Gastroesophageal sphincter (tissue), 4 donors: ENCODE results near the gene SUN1. TPM values are rescaled to one million over a fixed set of nuclear protein-coding genes. Genes with fewer than 3 reads are reported as not detected.

Experiments
- ATAC-seq: fragments of 150-250 bp; one replicate; pipeline ENCODE4 v1.9.1; 2016; ENCODE audit warnings: mild to moderate bottlenecking, moderate library complexity
- H3K27ac ChIP-seq, 4 donors: fragments of 200-600 bp; sonication (generic) in 3 of 4; 1 replicate in 3 of 4; 2 replicates in 1 of 4; pipeline ENCODE4 v1.5.1; 2016 to 2019
- H3K27me3 ChIP-seq: fragments of 200-600 bp; sonication (generic); one replicate; pipeline ENCODE4 v1.5.1; 2019
- H3K36me3 ChIP-seq, 2 donors: fragments of 200-600 bp; sonication (generic); one replicate each; pipeline ENCODE4 v1.5.1; 2019; ENCODE audit warnings: control low read depth in 1 of 2
- H3K4me1 ChIP-seq, 3 donors: fragments of 200-600 bp; sonication (generic); 1 replicate in 2 of 3; 2 replicates in 1 of 3; pipeline ENCODE4 v1.5.1; 2016 to 2019; ENCODE audit warnings: control low read depth in 2 of 3
- H3K4me3 ChIP-seq, 2 donors: fragments of 200-600 bp; sonication (generic); one replicate each; pipeline ENCODE4 v1.5.1; 2019; ENCODE audit warnings: mild to moderate bottlenecking in 1 of 2, moderate library complexity in 1 of 2
- H3K9me3 ChIP-seq, 3 donors: fragments of 200-600 bp; sonication (generic); one replicate each; pipeline ENCODE4 v1.5.1; 2017 to 2019; ENCODE audit warnings: control low read depth in 2 of 3
- CTCF ChIP-seq, 4 experiments: fragments of 200-600 bp in 2 of 4; fragments of 450-650 bp in 2 of 4; sonication (generic) in 1 of 4; IDR thresholded peaks; one replicate each; pipeline ENCODE4 v1.5.1; 2017 to 2019; ENCODE audit warnings: antibody characterized with exemption in 4 of 4, mild to moderate bottlenecking in 2 of 4, moderate library complexity in 2 of 4
- EP300 ChIP-seq: sonication (generic); formaldehyde crosslinking; IDR thresholded peaks from one replicate; pipeline ENCODE4 v1.6.1; 2017; ENCODE audit warnings: antibody characterized with exemption, mild to moderate bottlenecking
- POLR2A ChIP-seq, 2 donors: fragments of 450-650 bp; IDR thresholded peaks; one replicate each; pipeline ENCODE4 v1.6.1; 2017; ENCODE audit warnings: antibody characterized with exemption in 2 of 2, mild to moderate bottlenecking in 2 of 2, moderate library complexity in 1 of 2
- POLR2AphosphoS5 ChIP-seq: sonication (generic); formaldehyde crosslinking; IDR thresholded peaks from one replicate; pipeline ENCODE4 v1.6.1; 2017; ENCODE audit warnings: antibody characterized with exemption
- WGBS, 2 donors: methylation state at CpG; one replicate each; pipeline ENCODE4 v1.1.5; 2018; ENCODE audit warnings: low coverage in 1 of 2; 5-methylcytosine and 5-hydroxymethylcytosine counted together
- total RNA-seq, 4 donors: library from RNA; depleted of rRNA; stranded (reverse); fragments of >200 nt; gene quantifications; one replicate each; pipeline ENCODE4 v1.1.0, GENCODE V29; 2016

The SUN1 gene
- total RNA-seq, 4 donors from 2014 or later: 151 to 261 (median 231) TPM

GRCh38 chr7:898460-898854 is 66.2 kb downstream of the SUN1 start:
- no peaks in the 10 kb centered on the region for H3K9me3 ChIP-seq
- WGBS, 2 donors: no CpG with 5 or more reads among the region's 18 CpGs
- H3K27ac ChIP-seq: peak overlapping the region in 3 of 4 donors; percentile 54 to 64 (median 62)
- H3K36me3 ChIP-seq: peaks cover 0 to 75% of the 10 kb centered on the region in 2 donors
- TF ChIP-seq EP300 (no peak), POLR2AphosphoS5 (no peak), POLR2A (IDR thresholded peaks at IDR 0.05) (no peak), CTCF (IDR thresholded peaks at IDR 0.05) (no peak)
- peaks cover 0 to 28% (median 12%) of the 10 kb centered on the region in 3 donors for H3K4me1 ChIP-seq
- no peaks in the 10 kb centered on the region for H3K27me3 ChIP-seq
- no peak for ATAC-seq
- H3K4me3 ChIP-seq: no peak overlapping the region

GRCh38 chr7:898855-899681 is 66.8 kb downstream of the SUN1 start:
- H3K27ac ChIP-seq: no peak overlapping the region
- no peak for TF ChIP-seq CTCF (IDR thresholded peaks at IDR 0.05)
- TF ChIP-seq POLR2AphosphoS5: no peak
- TF ChIP-seq POLR2A (IDR thresholded peaks at IDR 0.05): no peak
- no peak for TF ChIP-seq EP300
- H3K4me3 ChIP-seq: no peak overlapping the region
- H3K9me3 ChIP-seq: no peaks in the 10 kb centered on the region
- 73 to 94% methylated on average over 4 to 7 of the region's 54 CpGs for WGBS, 2 donors
- peaks cover 0 to 28% (median 12%) of the 10 kb centered on the region in 3 donors for H3K4me1 ChIP-seq
- no peak for ATAC-seq
- peaks cover 0 to 75% of the 10 kb centered on the region in 2 donors for H3K36me3 ChIP-seq
- no peaks in the 10 kb centered on the region for H3K27me3 ChIP-seq

GRCh38 chr7:899806-900205 is 67.5 kb downstream of the SUN1 start:
- Histone ChIP-seq H3K4me1 (peaks cover 0 to 35% (median 12%) of the 10 kb centered on the region in 3 donors), H3K36me3 (peaks cover 0 to 75% of the 10 kb centered on the region in 2 donors), H3K9me3 (no peaks in the 10 kb centered on the region), H3K27ac (no peak overlapping the region), H3K4me3 (no peak overlapping the region), H3K27me3 (no peaks in the 10 kb centered on the region)
- WGBS, 2 donors: 97% methylated on average over 7 of the region's 16 CpGs; no CpG with 5 or more reads in 1 of the 2 donors
- TF ChIP-seq POLR2A (IDR thresholded peaks at IDR 0.05) (no peak), EP300 (no peak), CTCF (IDR thresholded peaks at IDR 0.05) (no peak), POLR2AphosphoS5 (no peak)
- ATAC-seq: no peak

- Histone ChIP-seq H3K36me3 (peaks cover 0 to 70% of the 10 kb centered on the region in 2 donors), H3K27ac (peak overlapping the region in 3 of 4 donors; percentile 38 to 67 (median 54))
- TF ChIP-seq POLR2AphosphoS5: no peak
- TF ChIP-seq POLR2A (IDR thresholded peaks at IDR 0.05): no peak
- TF ChIP-seq CTCF (IDR thresholded peaks at IDR 0.05): no peak
- TF ChIP-seq EP300: no peak
These were observed 68.2 kb downstream of the SUN1 start for GRCh38 chr7:900331-901040.

More at GRCh38 chr7:900331-901040, 68.2 kb downstream of the SUN1 start:
- Histone ChIP-seq H3K9me3 (no peaks in the 10 kb centered on the region), H3K27me3 (no peaks in the 10 kb centered on the region), H3K4me1 (peaks cover 0 to 35% (median 12%) of the 10 kb centered on the region in 3 donors), H3K4me3 (no peak overlapping the region)
- no peak for ATAC-seq
- no CpG with 5 or more reads among the region's 26 CpGs for WGBS, 2 donors
